NCI-H2029 (cell line): Measurements from ENCODE around the gene DHX35.

Experiments
- DNase-seq: peaks from one replicate; lab custom pipeline; 2025; lab: John Stamatoyannopoulos, UW

Gene DHX35

GRCh38 chr20:39066471-39067242 lies 104.5 kb downstream of the DHX35 start:
- no peak for DNase-seq

- no peak for DNase-seq
Measured at GRCh38 chr20:39067526-39068216, 105.5 kb downstream of the DHX35 start.

DNA sequence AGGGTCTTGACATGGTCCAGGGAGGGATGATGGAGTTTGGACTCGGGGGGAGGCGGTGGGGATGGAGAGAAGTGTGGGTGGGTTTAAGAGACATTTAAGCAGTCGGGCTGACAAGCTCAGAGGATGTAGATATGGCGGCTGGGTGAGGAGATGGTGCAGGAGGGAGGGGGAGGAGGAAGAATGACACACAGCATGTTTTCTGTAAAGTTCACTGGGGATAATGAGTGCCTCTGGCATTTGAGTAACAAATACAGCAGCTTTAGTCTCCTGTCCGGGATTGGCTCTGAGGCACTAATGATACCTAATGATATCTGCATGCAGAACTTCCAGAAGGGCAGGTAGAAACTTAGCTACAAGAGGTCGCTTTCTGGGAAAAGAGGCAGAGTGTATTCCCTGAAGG lies 107.8 kb downstream of the DHX35 start:
- no peak for DNase-seq

DNA sequence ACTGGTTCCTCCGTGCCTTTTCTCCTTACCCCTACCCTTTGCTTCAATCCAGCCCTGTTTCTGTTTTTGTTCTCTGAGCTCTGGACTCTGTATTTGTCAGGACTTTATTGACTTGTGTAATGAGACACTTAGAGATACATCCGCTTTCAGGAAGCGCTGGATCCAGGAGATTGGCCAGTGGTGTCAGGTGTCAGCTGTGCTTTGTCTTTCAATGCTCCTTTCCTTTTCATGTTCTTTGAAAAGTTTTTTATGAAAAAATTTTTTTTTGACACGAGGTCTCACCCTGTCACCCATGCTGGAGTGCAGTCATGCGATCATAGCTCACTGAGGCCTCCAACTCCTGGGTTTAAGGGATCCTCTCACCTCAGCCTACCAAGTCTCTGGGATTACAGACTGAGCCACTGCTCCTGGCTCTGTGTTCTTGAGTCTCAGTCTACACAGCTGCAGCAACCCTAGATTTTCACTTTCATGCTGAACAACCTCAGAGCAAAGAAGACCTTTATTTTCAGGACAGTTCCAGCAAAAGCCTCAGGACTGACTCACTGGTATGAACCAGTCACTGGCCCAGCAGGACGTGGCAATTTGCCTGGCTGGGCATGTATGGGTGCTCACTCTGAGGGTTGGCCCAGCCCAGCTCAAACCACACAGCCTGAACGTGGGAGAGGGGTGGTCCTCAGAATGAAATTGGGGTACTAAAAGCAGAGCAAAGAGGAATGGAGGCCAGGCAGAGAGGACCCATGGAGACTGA lies 108.5 kb downstream of the DHX35 start:
- peak; percentile 7 for DNase-seq

DNA sequence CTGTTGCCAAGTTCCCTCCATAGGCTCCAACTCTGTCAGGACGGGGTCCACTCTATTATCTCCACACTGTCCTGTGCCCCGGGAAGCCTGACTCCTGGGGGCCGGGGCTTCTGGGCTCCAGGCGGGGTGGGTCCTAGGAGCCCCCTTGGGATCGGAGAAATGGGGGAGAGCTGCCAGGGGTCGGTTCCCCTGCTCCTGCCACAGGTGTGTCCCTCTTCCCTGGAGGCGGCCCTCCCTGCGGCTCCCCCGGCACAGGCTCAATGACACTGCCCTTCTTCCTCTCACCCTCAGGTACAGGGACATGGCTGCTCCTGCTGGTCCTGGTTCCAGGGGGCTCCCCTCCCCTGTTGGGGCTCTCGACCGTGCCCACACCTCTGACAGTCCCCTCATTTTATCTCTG lies 110.0 kb downstream of the DHX35 start:
- DNase-seq: no peak

GRCh38 chr20:39072653-39073052 lies 110.5 kb downstream of the DHX35 start:
- no peak for DNase-seq

GRCh38 chr20:39075731-39076130 lies 113.6 kb downstream of the DHX35 start:
- DNase-seq: no peak

GRCh38 chr20:39076958-39077357 lies 114.8 kb downstream of the DHX35 start:
- DNase-seq: no peak

GRCh38 chr20:39080326-39080725 lies 118.2 kb downstream of the DHX35 start:
- no peak for DNase-seq

GRCh38 chr20:39081255-39081654 lies 119.1 kb downstream of the DHX35 start:
- peak; percentile 16 for DNase-seq

DNA sequence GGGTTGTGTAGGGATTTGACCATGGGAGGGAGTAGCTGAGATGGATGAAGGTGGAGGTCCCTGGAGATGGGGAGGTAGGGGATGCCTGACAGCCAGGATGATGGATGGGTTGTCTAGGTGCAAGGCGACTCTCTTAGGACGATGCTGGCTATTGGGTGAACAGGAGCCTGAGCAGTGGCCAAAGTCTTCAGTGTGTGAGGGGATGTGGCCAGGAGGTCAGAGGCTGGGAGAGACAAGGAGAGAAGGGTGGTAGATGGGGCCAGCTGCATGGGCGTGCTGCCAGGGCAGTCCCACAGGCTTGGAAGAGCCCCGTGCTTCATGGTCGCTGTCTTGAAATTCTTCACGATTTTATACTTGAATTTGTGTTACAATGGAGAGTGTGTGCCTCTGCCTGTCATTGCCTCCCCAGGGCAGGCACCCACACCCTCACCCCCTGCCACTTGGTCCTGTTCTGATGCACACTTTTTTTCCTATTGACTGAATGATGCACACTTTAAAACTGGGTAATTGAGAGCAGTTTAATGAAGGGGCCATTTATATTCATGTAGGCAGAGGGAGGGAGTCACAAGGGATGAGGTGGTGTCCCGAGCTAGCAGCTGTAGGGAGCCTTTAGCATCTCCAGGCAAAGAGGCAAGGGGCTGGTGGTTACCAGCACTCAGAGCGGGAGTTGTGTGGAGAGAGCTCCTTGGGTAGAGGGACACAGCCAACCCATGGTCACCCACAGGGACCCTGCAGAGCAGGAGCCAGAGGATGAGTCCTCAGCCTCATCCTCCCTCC lies 120.7 kb downstream of the DHX35 start:
- no peak for DNase-seq

- no peak for DNase-seq
Measured at GRCh38 chr20:39083761-39084160, 121.6 kb downstream of the DHX35 start.

GRCh38 chr20:39089029-39089428 lies 126.9 kb downstream of the DHX35 start:
- no peak for DNase-seq
